K562 (cell line): ENCODE results near the gene FAM53B. TPM values are rescaled to one million over a fixed set of nuclear protein-coding genes. Genes with fewer than 3 reads are reported as not detected.

ENCODE experiments used
- BACH1 ChIP-seq: fragments of 200-800 bp; sonication (Bioruptor generic); IDR thresholded peaks from 2 replicates; pipeline ENCODE4 v1.6.1; 2016; ENCODE audit warnings: missing genetic modification characterization, missing compliant biosample characterization
- EGR1 ChIP-seq: fragments of 450-650 bp; conservative IDR thresholded peaks from 2 replicates; pipeline ENCODE4 v1.6.1; 2017; ENCODE audit warnings: mild to moderate bottlenecking
- FOXP1 ChIP-seq: sonication (generic); formaldehyde crosslinking; IDR thresholded peaks from 2 replicates; pipeline ENCODE4 v1.8.0; 2022; ENCODE audit warnings: mild to moderate bottlenecking, missing genetic modification reagents
- HDAC8 ChIP-seq: fragments of 450-650 bp; IDR thresholded peaks from 2 replicates; pipeline ENCODE4 v1.6.1; 2016; ENCODE audit warnings: mild to moderate bottlenecking, missing genetic modification characterization, moderate library complexity, missing compliant biosample characterization
- JUND ChIP-seq, 2 experiments: IDR thresholded peaks; 2 replicates in 1 of 2; 3 replicates in 1 of 2; pipeline ENCODE4 v1.6.1; 2011; ENCODE audit warnings: borderline replicate concordance in 2 of 2, low read depth in 2 of 2, low read length in 2 of 2, improper control_type of control experiment in 1 of 2, missing biosample characterization in 1 of 2, missing genetic modification characterization in 1 of 2, missing genetic modification reagents in 1 of 2
- POLR2A ChIP-seq: fragments of 450-650 bp; conservative IDR thresholded peaks from 2 replicates; pipeline ENCODE4 v1.6.1; 2016
- RBM22 ChIP-seq: fragments of 200-400 bp; formaldehyde crosslinking; IDR thresholded peaks from 2 replicates; pipeline ENCODE4 v1.6.1; 2018; ENCODE audit warnings: low read length, low read depth; ENCODE audit not compliant: poor library complexity, severe bottlenecking
- SRF ChIP-seq, 2 experiments: fragments of 250-450, 450-650 bp in 1 of 2; sonication (Bioruptor Pico) in 1 of 2; sonication (generic) in 1 of 2; formaldehyde crosslinking; IDR thresholded peaks; 2 replicates each; pipeline versions ENCODE4 v1.5.0 to v1.5.1; 2020 to 2022; ENCODE audit warnings: mild to moderate bottlenecking in 1 of 2, missing genetic modification reagents in 1 of 2
- SRSF3 ChIP-seq: fragments of 200-400 bp; formaldehyde crosslinking; IDR thresholded peaks from 2 replicates; pipeline ENCODE4 v1.6.1; 2016; ENCODE audit warnings: mild to moderate bottlenecking, low read length, moderate library complexity; ENCODE audit not compliant: insufficient read depth
- TAF1 ChIP-seq: IDR thresholded peaks from 2 replicates; pipeline ENCODE4 v1.6.1; 2011; ENCODE audit warnings: mild to moderate bottlenecking, low read length, moderate library complexity; ENCODE audit not compliant: insufficient read depth, control insufficient read depth, severe bottlenecking; ENCODE audit errors: extremely low read depth
- XRCC5 ChIP-seq: fragments of 200-400 bp; formaldehyde crosslinking; IDR thresholded peaks from 2 replicates; pipeline ENCODE4 v1.6.1; 2017; ENCODE audit warnings: low read depth, mild to moderate bottlenecking, low read length
- ZFX ChIP-seq: sonication (generic); formaldehyde crosslinking; IDR thresholded peaks from 2 replicates; pipeline ENCODE4 v1.8.0; 2022; ENCODE audit warnings: mild to moderate bottlenecking, missing genetic modification reagents, moderate library complexity
- ZNF79 ChIP-seq: fragments of 250-450 bp; sonication (Bioruptor Pico); IDR thresholded peaks from 2 replicates; pipeline ENCODE4 v1.4.0; 2020; ENCODE audit warnings: low read depth, mild to moderate bottlenecking, moderate library complexity
- polyA plus RNA-seq, 8 experiments: library from polyadenylated mRNA; depleted of rRNA in 4 of 8; stranded (reverse) in 5 of 8; unstranded in 3 of 8; fragments of >200 nt; fragmentation: Nextera tagmentation in 2 of 8; fragmentation: Illumina TruSeq in 1 of 8; extraction: Ambion mirVana in 2 of 8; extraction: Trizol in 1 of 8; gene quantifications; 2 replicates each; pipeline versions ENCODE4 v1.2.1 to v1.2.3, GENCODE V29; 2011 to 2014; ENCODE audit warnings: inconsistent platforms in 1 of 8, missing spikeins in 1 of 8
- total RNA-seq, 7 experiments: library from RNA; depleted of rRNA in 6 of 7; stranded (reverse); fragments of >200 nt in 6 of 7; fragmentation: Illumina TruSeq in 2 of 7; extraction: Trizol in 2 of 7; gene quantifications; 2 replicates each; pipeline versions ENCODE4 v1.2.1 to v1.2.3, GENCODE V29; 2011 to 2021; ENCODE audit warnings: low replicate concordance in 1 of 7
- TF ChIP-seq, protein P1 (sequence below): fragments of 250-450 bp; sonication (Bioruptor Pico); IDR thresholded peaks from 2 replicates; pipeline ENCODE4 v1.9.0; 2021; ENCODE audit warnings: mild to moderate bottlenecking, inconsistent platforms
- TF ChIP-seq, protein P2 (sequence below): fragments of 250-450 bp; sonication (Bioruptor Pico); IDR thresholded peaks from 2 replicates; pipeline ENCODE4 v1.4.0; 2020; ENCODE audit warnings: mild to moderate bottlenecking, moderate library complexity, borderline replicate concordance
- TF ChIP-seq, protein P3 (sequence below): sonication (generic); formaldehyde crosslinking; IDR thresholded peaks from 2 replicates; pipeline ENCODE4 v1.8.0; 2022; ENCODE audit warnings: mild to moderate bottlenecking, missing genetic modification reagents

FAM53B gene
- total and polyA plus RNA-seq, 9 of the 15 experiments (the other 6 are each of a cell fraction or from before 2014, with no cell fraction given): 0.03 to 16.5 (median 5.0) TPM

DNA sequence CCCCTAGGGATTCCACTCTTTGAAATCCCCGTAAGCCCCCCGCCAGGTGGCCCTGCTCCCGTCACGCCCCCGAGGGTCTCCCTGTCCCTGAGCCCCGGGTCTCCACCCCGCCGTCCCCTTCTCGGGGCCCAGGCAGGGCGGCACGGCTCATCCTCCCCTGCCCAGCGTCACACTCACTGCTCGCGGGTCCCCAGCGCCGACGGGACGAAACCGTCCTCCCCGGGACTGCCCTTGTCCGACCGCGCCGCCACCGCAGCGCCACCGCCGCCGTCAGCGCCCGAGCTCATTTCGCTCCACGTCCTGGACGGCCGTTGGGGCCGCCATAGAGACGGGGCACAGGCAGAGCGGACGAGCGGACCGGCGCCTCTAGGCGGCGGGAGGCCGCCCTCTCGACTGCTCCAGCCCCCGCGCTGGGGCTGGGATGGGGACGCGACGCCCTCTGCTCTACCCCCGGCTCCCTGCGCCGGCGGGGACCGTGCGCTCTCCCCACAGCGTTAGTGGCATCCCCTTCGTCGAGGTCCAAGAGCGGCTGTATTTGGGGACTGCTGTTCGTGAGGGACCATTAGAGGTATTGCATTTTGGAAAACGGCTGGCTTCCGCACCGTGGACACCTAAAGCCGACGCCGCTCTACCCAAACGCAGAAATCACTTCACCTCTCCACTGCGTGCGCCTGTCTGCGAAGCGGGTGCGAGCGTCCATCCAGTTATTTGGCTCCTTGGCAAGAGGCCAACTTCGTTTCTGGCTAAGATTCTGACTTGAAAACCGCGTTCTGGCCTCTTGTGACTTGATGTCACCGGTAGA is 47.6 kb upstream of the FAM53B start, which contains the start of gene EEF1AKMT2 (continued):
- TF ChIP-seq ZNF79 (no peak), BACH1 (tag) (no peak), ZFX (CRISPR knock-in tag) (peak; percentile 90), TAF1 (peak; percentile 95), POLR2A (peak; percentile 91), JUND (IDR thresholded peaks at IDR 0.05; ENCODE audit: borderline replicate concordance, low read depth, low read length) (0 out of 2 replicates have a peak, but pooled peaks have one; percentile 25), JUND (tag; IDR thresholded peaks at IDR 0.05; ENCODE audit: borderline replicate concordance, low read depth, low read length) (no peak), EGR1 (peak; percentile 77), SRSF3 (no peak), SRF (CRISPR knock-in tag; IDR thresholded peaks at IDR 0.05) (no peak), FOXP1 (CRISPR knock-in tag) (peak; percentile 87), RBM22 (peak; percentile 65), XRCC5 (peak; percentile 66; the same call in 1 of the 2 replicates), HDAC8 (no peak)
- TF ChIP-seq, protein P1, sequence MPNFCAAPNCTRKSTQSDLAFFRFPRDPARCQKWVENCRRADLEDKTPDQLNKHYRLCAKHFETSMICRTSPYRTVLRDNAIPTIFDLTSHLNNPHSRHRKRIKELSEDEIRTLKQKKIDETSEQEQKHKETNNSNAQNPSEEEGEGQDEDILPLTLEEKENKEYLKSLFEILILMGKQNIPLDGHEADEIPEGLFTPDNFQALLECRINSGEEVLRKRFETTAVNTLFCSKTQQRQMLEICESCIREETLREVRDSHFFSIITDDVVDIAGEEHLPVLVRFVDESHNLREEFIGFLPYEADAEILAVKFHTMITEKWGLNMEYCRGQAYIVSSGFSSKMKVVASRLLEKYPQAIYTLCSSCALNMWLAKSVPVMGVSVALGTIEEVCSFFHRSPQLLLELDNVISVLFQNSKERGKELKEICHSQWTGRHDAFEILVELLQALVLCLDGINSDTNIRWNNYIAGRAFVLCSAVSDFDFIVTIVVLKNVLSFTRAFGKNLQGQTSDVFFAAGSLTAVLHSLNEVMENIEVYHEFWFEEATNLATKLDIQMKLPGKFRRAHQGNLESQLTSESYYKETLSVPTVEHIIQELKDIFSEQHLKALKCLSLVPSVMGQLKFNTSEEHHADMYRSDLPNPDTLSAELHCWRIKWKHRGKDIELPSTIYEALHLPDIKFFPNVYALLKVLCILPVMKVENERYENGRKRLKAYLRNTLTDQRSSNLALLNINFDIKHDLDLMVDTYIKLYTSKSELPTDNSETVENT (CRISPR knock-in tag): peak; percentile 100
- TF ChIP-seq, protein P2, sequence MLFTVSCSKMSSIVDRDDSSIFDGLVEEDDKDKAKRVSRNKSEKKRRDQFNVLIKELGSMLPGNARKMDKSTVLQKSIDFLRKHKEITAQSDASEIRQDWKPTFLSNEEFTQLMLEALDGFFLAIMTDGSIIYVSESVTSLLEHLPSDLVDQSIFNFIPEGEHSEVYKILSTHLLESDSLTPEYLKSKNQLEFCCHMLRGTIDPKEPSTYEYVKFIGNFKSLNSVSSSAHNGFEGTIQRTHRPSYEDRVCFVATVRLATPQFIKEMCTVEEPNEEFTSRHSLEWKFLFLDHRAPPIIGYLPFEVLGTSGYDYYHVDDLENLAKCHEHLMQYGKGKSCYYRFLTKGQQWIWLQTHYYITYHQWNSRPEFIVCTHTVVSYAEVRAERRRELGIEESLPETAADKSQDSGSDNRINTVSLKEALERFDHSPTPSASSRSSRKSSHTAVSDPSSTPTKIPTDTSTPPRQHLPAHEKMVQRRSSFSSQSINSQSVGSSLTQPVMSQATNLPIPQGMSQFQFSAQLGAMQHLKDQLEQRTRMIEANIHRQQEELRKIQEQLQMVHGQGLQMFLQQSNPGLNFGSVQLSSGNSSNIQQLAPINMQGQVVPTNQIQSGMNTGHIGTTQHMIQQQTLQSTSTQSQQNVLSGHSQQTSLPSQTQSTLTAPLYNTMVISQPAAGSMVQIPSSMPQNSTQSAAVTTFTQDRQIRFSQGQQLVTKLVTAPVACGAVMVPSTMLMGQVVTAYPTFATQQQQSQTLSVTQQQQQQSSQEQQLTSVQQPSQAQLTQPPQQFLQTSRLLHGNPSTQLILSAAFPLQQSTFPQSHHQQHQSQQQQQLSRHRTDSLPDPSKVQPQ: no peak
- TF ChIP-seq, protein P3, sequence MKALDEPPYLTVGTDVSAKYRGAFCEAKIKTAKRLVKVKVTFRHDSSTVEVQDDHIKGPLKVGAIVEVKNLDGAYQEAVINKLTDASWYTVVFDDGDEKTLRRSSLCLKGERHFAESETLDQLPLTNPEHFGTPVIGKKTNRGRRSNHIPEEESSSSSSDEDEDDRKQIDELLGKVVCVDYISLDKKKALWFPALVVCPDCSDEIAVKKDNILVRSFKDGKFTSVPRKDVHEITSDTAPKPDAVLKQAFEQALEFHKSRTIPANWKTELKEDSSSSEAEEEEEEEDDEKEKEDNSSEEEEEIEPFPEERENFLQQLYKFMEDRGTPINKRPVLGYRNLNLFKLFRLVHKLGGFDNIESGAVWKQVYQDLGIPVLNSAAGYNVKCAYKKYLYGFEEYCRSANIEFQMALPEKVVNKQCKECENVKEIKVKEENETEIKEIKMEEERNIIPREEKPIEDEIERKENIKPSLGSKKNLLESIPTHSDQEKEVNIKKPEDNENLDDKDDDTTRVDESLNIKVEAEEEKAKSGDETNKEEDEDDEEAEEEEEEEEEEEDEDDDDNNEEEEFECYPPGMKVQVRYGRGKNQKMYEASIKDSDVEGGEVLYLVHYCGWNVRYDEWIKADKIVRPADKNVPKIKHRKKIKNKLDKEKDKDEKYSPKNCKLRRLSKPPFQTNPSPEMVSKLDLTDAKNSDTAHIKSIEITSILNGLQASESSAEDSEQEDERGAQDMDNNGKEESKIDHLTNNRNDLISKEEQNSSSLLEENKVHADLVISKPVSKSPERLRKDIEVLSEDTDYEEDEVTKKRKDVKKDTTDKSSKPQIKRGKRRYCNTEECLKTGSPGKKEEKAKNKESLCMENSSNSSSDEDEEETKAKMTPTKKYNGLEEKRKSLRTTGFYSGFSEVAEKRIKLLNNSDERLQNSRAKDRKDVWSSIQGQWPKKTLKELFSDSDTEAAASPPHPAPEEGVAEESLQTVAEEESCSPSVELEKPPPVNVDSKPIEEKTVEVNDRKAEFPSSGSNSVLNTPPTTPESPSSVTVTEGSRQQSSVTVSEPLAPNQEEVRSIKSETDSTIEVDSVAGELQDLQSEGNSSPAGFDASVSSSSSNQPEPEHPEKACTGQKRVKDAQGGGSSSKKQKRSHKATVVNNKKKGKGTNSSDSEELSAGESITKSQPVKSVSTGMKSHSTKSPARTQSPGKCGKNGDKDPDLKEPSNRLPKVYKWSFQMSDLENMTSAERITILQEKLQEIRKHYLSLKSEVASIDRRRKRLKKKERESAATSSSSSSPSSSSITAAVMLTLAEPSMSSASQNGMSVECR: peak; percentile 90
